ENCODE data around the gene SERPINB1. TPM values are rescaled to one million over a fixed set of nuclear protein-coding genes. Genes with fewer than 3 reads are reported as not detected.

The SERPINB1 gene
- polyA plus RNA-seq, 1 of the 3 experiments (the other 2 are of a cell fraction): 9.4 TPM

- H4K20me1 ChIP-seq (ENCODE audit: insufficient read depth): no peaks in the 10 kb centered on the region
- POLR2A ChIA-PET: no interaction called here
- no peak overlapping the region for H3K4me3 ChIP-seq (ENCODE audit: low read depth in 2 of 2, low read length in 1 of 2)
- peaks cover 4% of the 10 kb centered on the region for H3F3A ChIP-seq (replicated peaks; ENCODE audit: insufficient read depth)
- H3K4me2 ChIP-seq: no peak overlapping the region
- 95% methylated on average over 12 of the region's 13 CpGs for WGBS (ENCODE audit: low lambda C conversion rate)
- H3K4me1 ChIP-seq (ENCODE audit: control insufficient read depth in 1 of 2, insufficient read depth in 2 of 2, low read depth in 1 of 2, low read length in 1 of 2): peaks cover 18 to 26% of the 10 kb centered on the region in 2 experiments; a peak in 2 of 4 replicates
- H3K36me3 ChIP-seq (replicated peaks in 1 of 2; ENCODE audit: control insufficient read depth in 1 of 2, insufficient read depth in 2 of 2, low read length in 1 of 2): no peaks in the 10 kb centered on the region
- TF ChIP-seq SIN3A (IDR thresholded peaks at IDR 0.05; ENCODE audit: borderline replicate concordance, low read depth, low read length) (no peak), TCF12 (IDR thresholded peaks at IDR 0.05) (no peak), CHD2 (IDR thresholded peaks at IDR 0.05; ENCODE audit: low read length, partially characterized antibody) (no peak), IRF3 (IDR thresholded peaks at IDR 0.05; ENCODE audit: low read depth, low read length) (no peak)
- no peak overlapping the region for H3K27ac ChIP-seq (ENCODE audit: low read depth in 2 of 2, low read length in 1 of 2)
- no peak for DNase-seq
- no peaks in the 10 kb centered on the region for H3K27me3 ChIP-seq (ENCODE audit: insufficient read depth)
- no peaks in the 10 kb centered on the region for H3K9me3 ChIP-seq
- no peak overlapping the region for H3K9ac ChIP-seq
- no peaks in the 10 kb centered on the region for H3K79me2 ChIP-seq (ENCODE audit: insufficient read depth)
- H3K9me2 ChIP-seq: no peaks in the 10 kb centered on the region
- CTCF ChIA-PET: interaction anchor here (0.6 to 3.8 kb wide), 6 partner anchors 9 to 97 kb away, joined by 3 to 24 read pairs (median 4); no protein-coding TSS in a partner anchor
- no peak overlapping the region for H2AFZ ChIP-seq (ENCODE audit: low read depth)
Measured at GRCh38 chr6:2855061-2855519, 13.4 kb upstream of the SERPINB1 start.

- no peak overlapping the region for H3K9ac ChIP-seq
- H2AFZ ChIP-seq (ENCODE audit: low read depth): no peak overlapping the region
- H3K36me3 ChIP-seq (replicated peaks in 1 of 2; ENCODE audit: control insufficient read depth in 1 of 2, insufficient read depth in 2 of 2, low read length in 1 of 2): no peaks in the 10 kb centered on the region
- H4K20me1 ChIP-seq (ENCODE audit: insufficient read depth): no peaks in the 10 kb centered on the region
- 86% methylated on average over 10 of the region's 11 CpGs for WGBS (ENCODE audit: low lambda C conversion rate)
- H3F3A ChIP-seq (replicated peaks; ENCODE audit: insufficient read depth): peaks cover 4% of the 10 kb centered on the region
- DNase-seq: no peak
- H3K27ac ChIP-seq (ENCODE audit: low read depth in 2 of 2, low read length in 1 of 2): peak overlapping the region; percentile 32 to 58
- TF ChIP-seq FOSL2 (IDR thresholded peaks at IDR 0.05; ENCODE audit: borderline replicate concordance, low read depth) (no peak), GATA2 (CRISPR knock-in tag; IDR thresholded peaks at IDR 0.05) (no peak), ELF1 (IDR thresholded peaks at IDR 0.05) (no peak), MAX (IDR thresholded peaks at IDR 0.05; ENCODE audit: low read depth) (no peak), NFIC (IDR thresholded peaks at IDR 0.05; ENCODE audit: borderline replicate concordance) (no peak), USF2 (IDR thresholded peaks at IDR 0.05; ENCODE audit: borderline replicate concordance, low read depth, low read length) (no peak), MXI1 (IDR thresholded peaks at IDR 0.05; ENCODE audit: low read depth, low read length) (no peak), SIN3A (IDR thresholded peaks at IDR 0.05; ENCODE audit: borderline replicate concordance, low read depth, low read length) (no peak), RAD21 (IDR thresholded peaks at IDR 0.05; ENCODE audit: low read length) (no peak), MEF2A (IDR thresholded peaks at IDR 0.05; ENCODE audit: borderline replicate concordance, low read depth) (no peak), TEAD4 (IDR thresholded peaks at IDR 0.05; ENCODE audit: borderline replicate concordance, insufficient read depth) (no peak)
- H3K4me1 ChIP-seq (ENCODE audit: control insufficient read depth in 1 of 2, insufficient read depth in 2 of 2, low read depth in 1 of 2, low read length in 1 of 2): peaks cover 18 to 26% of the 10 kb centered on the region in 2 experiments; a peak in 2 of 4 replicates
- no peak overlapping the region for H3K4me3 ChIP-seq (ENCODE audit: low read depth in 2 of 2, low read length in 1 of 2)
- ChIA-PET POLR2A (no interaction called here), CTCF (interaction anchor here (0.6 to 3.8 kb wide), 4 partner anchors 9 to 98 kb away, joined by 3 to 24 read pairs (median 4); no protein-coding TSS in a partner anchor)
- no peak overlapping the region for H3K4me2 ChIP-seq
- no peaks in the 10 kb centered on the region for H3K9me2 ChIP-seq
- H3K27me3 ChIP-seq (ENCODE audit: insufficient read depth): no peaks in the 10 kb centered on the region
- H3K9me3 ChIP-seq: no peaks in the 10 kb centered on the region
- H3K79me2 ChIP-seq (ENCODE audit: insufficient read depth): no peaks in the 10 kb centered on the region
Measured at GRCh38 chr6:2854396-2854982, 12.8 kb upstream of the SERPINB1 start.
